OCI-LY3 (cell line): Measurements from ENCODE around the gene NDC1.

Experiments
- H2AFZ ChIP-seq: fragments of 200-600, 300-600 bp; shearing (Covaris generic); 2 replicates; pipeline ENCODE4 v1.6.0; 2014; ENCODE audit warnings: antibody characterized with exemption, low read depth, low read length
- H3K27ac ChIP-seq: fragments of 200-600, 300-600 bp; sonication (generic); 2 replicates; pipeline ENCODE4 v1.5.1; 2014; ENCODE audit warnings: mild to moderate bottlenecking, low read length, moderate library complexity, mixed read lengths
- H3K27me3 ChIP-seq: fragments of 200-600, 300-600 bp; sonication (generic); 2 replicates; pipeline ENCODE4 v1.6.1; 2014; ENCODE audit warnings: low read depth, low read length, mixed read lengths
- H3K36me3 ChIP-seq: fragments of 200-600, 300-600 bp; sonication (generic); replicated peaks from 2 replicates; pipeline ENCODE3; 2014; ENCODE audit warnings: low read depth, low read length, mixed read lengths
- H3K4me1 ChIP-seq: fragments of 300-600, 200-600 bp; sonication (generic); 2 replicates; pipeline ENCODE4 v1.6.1; 2014; ENCODE audit warnings: low read length, mixed read lengths
- H3K4me2 ChIP-seq: fragments of 200-600, 300-600 bp; sonication (generic); 2 replicates; pipeline ENCODE4 v1.6.1; 2014; ENCODE audit warnings: low read length, mixed read lengths
- H3K4me3 ChIP-seq: fragments of 300-600, 200-600 bp; sonication (generic); 2 replicates; pipeline ENCODE4 v1.5.1; 2014; ENCODE audit warnings: antibody characterized with exemption, mild to moderate bottlenecking, low read length, moderate library complexity
- H3K79me2 ChIP-seq: fragments of 300-600, 200-600 bp; shearing (Covaris generic); 2 replicates; pipeline ENCODE4 v1.6.1; 2014; ENCODE audit warnings: mild to moderate bottlenecking, low read length, mixed read lengths
- H3K9ac ChIP-seq: fragments of 300-600, 200-600 bp; shearing (Covaris generic); 2 replicates; pipeline ENCODE4 v1.6.0; 2014; ENCODE audit warnings: mild to moderate bottlenecking, low read length, moderate library complexity
- H3K9me3 ChIP-seq: fragments of 200-600, 300-600 bp; shearing (Covaris generic); 2 replicates; pipeline ENCODE4 v1.6.1; 2014; ENCODE audit warnings: low read length, mixed read lengths; ENCODE audit not compliant: insufficient read depth
- H4K20me1 ChIP-seq: fragments of 200-600, 300-600 bp; sonication (generic); 2 replicates; pipeline ENCODE4 v1.6.1; 2016; ENCODE audit warnings: low read length, mixed read lengths; ENCODE audit not compliant: insufficient read depth
- CTCF ChIP-seq: fragments of 200-600, 300-600 bp; sonication (generic); IDR thresholded peaks from 2 replicates; pipeline ENCODE4 v1.5.1; 2014; ENCODE audit warnings: antibody characterized with exemption, low read length, low read depth
- EZH2phosphoT487 ChIP-seq: fragments of 200-600 bp; shearing (Covaris generic); IDR thresholded peaks from 2 replicates; pipeline ENCODE4 v1.6.1; 2018; ENCODE audit warnings: antibody characterized with exemption, mixed run types, low read depth

The NDC1 gene

GRCh38 chr1:53730224-53730865 is 107.8 kb downstream of the NDC1 start:
- H3K27me3 ChIP-seq: no peaks in the 10 kb centered on the region
- no peak overlapping the region for H3K4me3 ChIP-seq
- H3K4me2 ChIP-seq: no peak overlapping the region
- no peaks in the 10 kb centered on the region for H3K9me3 ChIP-seq
- H3K36me3 ChIP-seq: no peaks in the 10 kb centered on the region
- no peaks in the 10 kb centered on the region for H3K4me1 ChIP-seq
- no peak overlapping the region for H3K9ac ChIP-seq
- H3K27ac ChIP-seq: no peak overlapping the region
- no peak overlapping the region for H2AFZ ChIP-seq
- no peak for TF ChIP-seq CTCF
- H3K79me2 ChIP-seq: no peaks in the 10 kb centered on the region
- no peaks in the 10 kb centered on the region for H4K20me1 ChIP-seq

- no peaks in the 10 kb centered on the region for H4K20me1 ChIP-seq
- H3K36me3 ChIP-seq: no peaks in the 10 kb centered on the region
- H3K4me1 ChIP-seq: no peaks in the 10 kb centered on the region
- no peaks in the 10 kb centered on the region for H3K79me2 ChIP-seq
- no peak overlapping the region for H3K9ac ChIP-seq
- H3K27me3 ChIP-seq: no peaks in the 10 kb centered on the region
- H3K9me3 ChIP-seq: no peaks in the 10 kb centered on the region
- TF ChIP-seq EZH2phosphoT487 (no peak), CTCF (no peak)
- H2AFZ ChIP-seq: no peak overlapping the region
- H3K4me2 ChIP-seq: no peak overlapping the region
- H3K4me3 ChIP-seq: no peak overlapping the region
- no peak overlapping the region for H3K27ac ChIP-seq
These were observed 108.5 kb downstream of the NDC1 start for GRCh38 chr1:53729456-53730223.

- TF ChIP-seq EZH2phosphoT487 (no peak), CTCF (no peak)
These were observed 109.2 kb downstream of the NDC1 start for GRCh38 chr1:53728702-53729455.

GRCh38 chr1:53728196-53728595 is 109.9 kb downstream of the NDC1 start:
- no peaks in the 10 kb centered on the region for H3K79me2 ChIP-seq
- H3K4me1 ChIP-seq: no peaks in the 10 kb centered on the region
- H3K4me3 ChIP-seq: no peak overlapping the region
- no peaks in the 10 kb centered on the region for H4K20me1 ChIP-seq
- H3K4me2 ChIP-seq: no peak overlapping the region
- H3K9me3 ChIP-seq: no peaks in the 10 kb centered on the region
- H3K9ac ChIP-seq: no peak overlapping the region
- H3K27me3 ChIP-seq: no peaks in the 10 kb centered on the region
- no peaks in the 10 kb centered on the region for H3K36me3 ChIP-seq
- no peak overlapping the region for H3K27ac ChIP-seq
- TF ChIP-seq EZH2phosphoT487 (no peak), CTCF (no peak)
- no peak overlapping the region for H2AFZ ChIP-seq

More at GRCh38 chr1:53728702-53729455, 109.2 kb downstream of the NDC1 start:
- Histone ChIP-seq H3K4me3 (no peak overlapping the region), H2AFZ (no peak overlapping the region), H3K4me1 (no peaks in the 10 kb centered on the region), H3K9ac (no peak overlapping the region), H3K27ac (no peak overlapping the region), H3K36me3 (no peaks in the 10 kb centered on the region), H3K4me2 (no peak overlapping the region), H3K9me3 (no peaks in the 10 kb centered on the region), H3K79me2 (no peaks in the 10 kb centered on the region), H3K27me3 (no peaks in the 10 kb centered on the region), H4K20me1 (no peaks in the 10 kb centered on the region)
